Osteoblast (primary cell): Measurements from ENCODE around the gene KCNT2. TPM values are rescaled to one million over a fixed set of nuclear protein-coding genes. Genes with fewer than 3 reads are reported as not detected.

Experiments
- DNase-seq: peaks from one replicate; pipeline ENCODE4 v3.0.0; 2011; ENCODE audit warnings: low spot score, mixed read lengths; ENCODE audit not compliant: insufficient read length; ENCODE audit errors: missing footprints
- H2AFZ ChIP-seq: 2 replicates; pipeline ENCODE4 v1.6.0; 2011; ENCODE audit warnings: mild to moderate bottlenecking, low read length
- H3K27ac ChIP-seq: 2 replicates; pipeline ENCODE4 v1.5.1; 2011; ENCODE audit warnings: mild to moderate bottlenecking, low read depth, low read length, moderate library complexity
- H3K27me3 ChIP-seq: 2 replicates; pipeline ENCODE4 v1.6.0; 2012; ENCODE audit warnings: mild to moderate bottlenecking, control low read depth, inconsistent platforms, low read length, moderate library complexity; ENCODE audit not compliant: insufficient read depth
- H3K36me3 ChIP-seq: 2 replicates; pipeline ENCODE4 v1.5.1; 2011; ENCODE audit warnings: mild to moderate bottlenecking, low read length, control low read depth, moderate library complexity; ENCODE audit not compliant: insufficient read depth
- H3K4me1 ChIP-seq: 2 replicates; pipeline ENCODE4 v1.5.1; 2011; ENCODE audit warnings: mild to moderate bottlenecking, low read length, control low read depth, moderate library complexity; ENCODE audit not compliant: insufficient read depth
- H3K4me2 ChIP-seq: 2 replicates; pipeline ENCODE4 v1.6.0; 2011; ENCODE audit warnings: mild to moderate bottlenecking, low read length; ENCODE audit not compliant: insufficient read depth
- H3K4me3 ChIP-seq: fragments of 200-600 bp; sonication (generic); 3 replicates; pipeline ENCODE4 v1.5.1; 2012; ENCODE audit warnings: mild to moderate bottlenecking, low read length, inconsistent platforms; ENCODE audit not compliant: insufficient read depth
- H3K79me2 ChIP-seq: 2 replicates; pipeline ENCODE4 v1.6.0; 2012; ENCODE audit warnings: mild to moderate bottlenecking, low read length, control low read depth, inconsistent platforms; ENCODE audit not compliant: insufficient read depth
- H3K9me3 ChIP-seq: 2 replicates; pipeline ENCODE4 v1.5.1; 2011; ENCODE audit warnings: low read depth, low read length, control low read depth
- H4K20me1 ChIP-seq: 2 replicates; pipeline ENCODE4 v1.6.0; 2012; ENCODE audit warnings: mild to moderate bottlenecking, low read length, control low read depth; ENCODE audit not compliant: insufficient read depth
- total RNA-seq: library from RNA; depleted of rRNA; stranded (reverse); fragments of >200 nt; gene quantifications from 2 replicates; pipeline ENCODE4 v1.2.3, GENCODE V29; 2012
- TF ChIP-seq, protein P1 (sequence below): IDR thresholded peaks from 2 replicates; pipeline ENCODE4 v1.5.1; 2011; ENCODE audit warnings: mild to moderate bottlenecking, low read depth, low read length, moderate library complexity; ENCODE audit errors: extremely low read depth

KCNT2 gene
- total RNA-seq, 1 donor: 10.5 TPM

DNA sequence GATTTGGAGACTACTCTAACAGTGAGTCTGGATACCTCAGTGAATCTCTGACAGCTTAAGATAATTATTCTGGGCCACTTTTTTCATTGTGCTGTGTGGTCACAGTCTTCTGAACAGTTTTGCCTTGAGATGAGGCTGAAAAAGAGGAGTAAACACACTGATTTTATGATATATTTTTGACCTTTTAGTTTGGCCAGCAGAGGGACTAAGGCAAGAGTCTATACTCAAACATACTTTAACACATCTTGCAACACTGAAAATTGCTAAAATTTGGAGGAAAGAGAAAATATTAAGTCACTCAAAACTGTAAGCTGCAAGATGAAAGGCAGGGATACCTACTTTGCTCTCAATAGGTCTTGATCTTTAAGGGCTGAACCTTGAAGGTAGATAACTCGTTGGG, 182.7 kb downstream of the KCNT2 start:
- Histone ChIP-seq H3K79me2 (no peaks in the 10 kb centered on the region), H2AFZ (peak overlapping the region; percentile 31), H3K4me1 (no peaks in the 10 kb centered on the region), H3K27me3 (no peaks in the 10 kb centered on the region), H3K4me2 (no peak overlapping the region), H3K36me3 (no peaks in the 10 kb centered on the region), H3K9me3 (no peaks in the 10 kb centered on the region), H3K27ac (no peak overlapping the region), H4K20me1 (no peaks in the 10 kb centered on the region), H3K4me3 (no peak overlapping the region)
- DNase-seq: no peak
- TF ChIP-seq, protein P1, sequence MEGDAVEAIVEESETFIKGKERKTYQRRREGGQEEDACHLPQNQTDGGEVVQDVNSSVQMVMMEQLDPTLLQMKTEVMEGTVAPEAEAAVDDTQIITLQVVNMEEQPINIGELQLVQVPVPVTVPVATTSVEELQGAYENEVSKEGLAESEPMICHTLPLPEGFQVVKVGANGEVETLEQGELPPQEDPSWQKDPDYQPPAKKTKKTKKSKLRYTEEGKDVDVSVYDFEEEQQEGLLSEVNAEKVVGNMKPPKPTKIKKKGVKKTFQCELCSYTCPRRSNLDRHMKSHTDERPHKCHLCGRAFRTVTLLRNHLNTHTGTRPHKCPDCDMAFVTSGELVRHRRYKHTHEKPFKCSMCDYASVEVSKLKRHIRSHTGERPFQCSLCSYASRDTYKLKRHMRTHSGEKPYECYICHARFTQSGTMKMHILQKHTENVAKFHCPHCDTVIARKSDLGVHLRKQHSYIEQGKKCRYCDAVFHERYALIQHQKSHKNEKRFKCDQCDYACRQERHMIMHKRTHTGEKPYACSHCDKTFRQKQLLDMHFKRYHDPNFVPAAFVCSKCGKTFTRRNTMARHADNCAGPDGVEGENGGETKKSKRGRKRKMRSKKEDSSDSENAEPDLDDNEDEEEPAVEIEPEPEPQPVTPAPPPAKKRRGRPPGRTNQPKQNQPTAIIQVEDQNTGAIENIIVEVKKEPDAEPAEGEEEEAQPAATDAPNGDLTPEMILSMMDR: peak; percentile 31

DNA sequence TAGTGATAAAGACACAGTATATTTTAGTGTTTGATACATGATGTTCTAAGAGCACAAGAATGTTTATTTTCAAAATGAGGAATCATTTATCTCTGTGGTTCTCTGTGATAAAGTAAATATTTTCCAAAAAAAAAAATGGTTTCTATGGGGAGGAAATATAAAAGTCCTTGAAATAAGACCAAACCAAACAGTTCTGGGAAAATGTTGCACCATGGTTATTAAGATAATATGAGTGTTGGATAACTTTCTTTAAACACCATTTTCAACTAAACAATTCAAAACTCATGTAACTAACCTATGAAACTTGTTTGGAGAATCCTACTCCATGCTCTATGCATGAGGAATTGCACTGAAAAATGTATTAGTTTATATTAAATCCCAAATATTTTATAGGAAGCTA, 184.6 kb downstream of the KCNT2 start:
- TF ChIP-seq, protein P1: no peak
- H3K9me3 ChIP-seq: no peaks in the 10 kb centered on the region
- DNase-seq: no peak
- H4K20me1 ChIP-seq: no peaks in the 10 kb centered on the region
- no peak overlapping the region for H2AFZ ChIP-seq
- no peaks in the 10 kb centered on the region for H3K4me1 ChIP-seq
- H3K79me2 ChIP-seq: no peaks in the 10 kb centered on the region
- H3K36me3 ChIP-seq: no peaks in the 10 kb centered on the region
- H3K27ac ChIP-seq: no peak overlapping the region
- no peaks in the 10 kb centered on the region for H3K27me3 ChIP-seq
- no peak overlapping the region for H3K4me2 ChIP-seq
- no peak overlapping the region for H3K4me3 ChIP-seq

DNA sequence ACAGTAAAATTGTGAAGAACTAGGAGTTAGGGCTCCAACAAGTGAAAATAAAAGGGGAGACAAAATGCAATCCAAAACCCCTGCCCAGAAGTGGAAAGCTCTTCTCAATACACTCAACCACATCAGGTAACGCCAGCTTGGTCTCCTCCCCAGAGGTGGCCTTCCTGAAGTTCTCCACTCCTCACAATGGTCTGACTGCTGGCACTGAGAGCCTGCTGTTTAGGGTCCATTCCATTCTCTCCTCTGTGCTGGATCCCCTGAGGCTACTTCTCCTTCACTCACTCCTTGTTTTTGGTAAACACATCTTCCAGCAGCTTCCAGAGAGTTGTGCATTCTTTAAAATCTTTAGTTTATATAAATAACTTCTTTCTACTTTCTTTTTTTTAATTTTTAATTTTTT, 189.5 kb downstream of the KCNT2 start:
- Histone ChIP-seq H3K9me3 (no peaks in the 10 kb centered on the region), H3K36me3 (no peaks in the 10 kb centered on the region), H3K27ac (no peak overlapping the region), H4K20me1 (no peaks in the 10 kb centered on the region), H3K4me3 (no peak overlapping the region), H3K4me2 (no peak overlapping the region), H2AFZ (no peak overlapping the region), H3K79me2 (no peaks in the 10 kb centered on the region), H3K4me1 (no peaks in the 10 kb centered on the region), H3K27me3 (no peaks in the 10 kb centered on the region)
- no peak for DNase-seq
- TF ChIP-seq, protein P1: no peak

DNA sequence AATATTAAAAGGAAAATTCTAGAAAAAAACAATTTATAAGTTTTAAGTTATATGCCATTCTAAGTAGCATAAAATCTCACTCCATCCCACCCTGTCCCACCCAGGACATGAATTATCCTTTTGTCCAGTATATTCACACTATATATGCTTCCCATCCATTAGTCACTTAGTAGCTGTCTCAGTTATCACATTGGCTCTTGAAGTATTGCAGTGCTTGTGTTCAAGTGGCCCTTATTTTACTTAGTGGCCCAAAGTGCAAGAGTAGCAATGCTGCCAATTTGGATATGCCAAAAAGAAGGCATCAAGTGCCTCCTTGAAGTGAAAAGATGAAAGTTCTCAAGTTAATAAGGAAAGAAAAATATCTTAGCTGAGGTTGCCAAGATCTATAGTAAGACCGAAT, 192.3 kb downstream of the KCNT2 start:
- no peaks in the 10 kb centered on the region for H3K9me3 ChIP-seq
- H3K4me1 ChIP-seq: no peaks in the 10 kb centered on the region
- TF ChIP-seq, protein P1: no peak
- H3K27me3 ChIP-seq: no peaks in the 10 kb centered on the region
- no peak overlapping the region for H3K4me3 ChIP-seq
- no peaks in the 10 kb centered on the region for H3K36me3 ChIP-seq
- no peak for DNase-seq
- no peaks in the 10 kb centered on the region for H3K79me2 ChIP-seq
- no peak overlapping the region for H3K27ac ChIP-seq
- no peaks in the 10 kb centered on the region for H4K20me1 ChIP-seq
- no peak overlapping the region for H2AFZ ChIP-seq
- no peak overlapping the region for H3K4me2 ChIP-seq
